Endothelial cell of umbilical vein (primary cell): Measurements from ENCODE around the gene C3orf22. TPM values are rescaled to one million over a fixed set of nuclear protein-coding genes. Genes with fewer than 3 reads are reported as not detected.

Experiments
- BruUV-seq: library from RNA; stranded (reverse); fragments of 400-500 nt; replicated peaks from 2 replicates; lab custom pipeline; 2021; lab: Mats Ljungman, UMichigan
- CTCF ChIA-PET: fragments of 300-600, 350-600 bp; sonication (Branson Sonifier 250); formaldehyde crosslinking; loops from one replicate; lab custom pipeline; 2021; ENCODE audit warnings: antibody characterized with exemption, inconsistent platforms; lab: Charles Lee
- POLR2A ChIA-PET: fragments of 300-600, 350-600 bp; sonication (Branson Sonifier 250); formaldehyde crosslinking; loops from one replicate; lab custom pipeline; 2021; ENCODE audit warnings: antibody characterized with exemption, inconsistent platforms; lab: Charles Lee
- DNase-seq: peaks from one replicate; pipeline ENCODE4 v3.0.0-alpha.2; 2011; ENCODE audit warnings: low read depth, low spot score
- FAIRE-seq: peaks from 2 replicates; lab custom pipeline; 2011; peaks lifted over from hg19 to GRCh38; lab: Jason Lieb, UNC
- H2AFZ ChIP-seq: 2 replicates; pipeline ENCODE4 v1.6.0; 2012; ENCODE audit warnings: low read depth, low read length, control low read depth, inconsistent platforms
- H3K27ac ChIP-seq: 2 replicates; pipeline ENCODE4 v1.5.1; 2011; ENCODE audit warnings: low read depth, mild to moderate bottlenecking, control low read depth, low read length, moderate library complexity; ENCODE audit not compliant: insufficient read depth
- H3K27me3 ChIP-seq, 2 experiments: 2 replicates each; pipeline versions ENCODE4 v1.6.0 to v1.6.1; 2011; ENCODE audit warnings: low read length in 2 of 2, mixed read lengths in 1 of 2; ENCODE audit not compliant: control insufficient read depth in 2 of 2, insufficient read depth in 2 of 2
- H3K36me3 ChIP-seq, 2 experiments: 2 replicates in 1 of 2; 3 replicates in 1 of 2; pipeline ENCODE4 v1.5.1; 2011; ENCODE audit warnings: low read length in 2 of 2, mild to moderate bottlenecking in 1 of 2, moderate library complexity in 1 of 2; ENCODE audit not compliant: control insufficient read depth in 2 of 2, insufficient read depth in 2 of 2; ENCODE audit errors: extremely low read depth in 1 of 2
- H3K4me1 ChIP-seq: 3 replicates; pipeline ENCODE4 v1.5.1; 2011; ENCODE audit warnings: mild to moderate bottlenecking, low read length; ENCODE audit not compliant: control insufficient read depth, insufficient read depth; ENCODE audit errors: extremely low read depth
- H3K4me2 ChIP-seq: 2 replicates; pipeline ENCODE4 v1.6.1; 2011; ENCODE audit warnings: low read length, control low read depth, mixed read lengths; ENCODE audit not compliant: insufficient read depth
- H3K4me3 ChIP-seq, 3 experiments: fragments of 200-600 bp in 1 of 3; sonication (generic), shearing (Covaris generic) in 1 of 3; replicated peaks in 1 of 3; 2 replicates each; pipeline ENCODE4 v1.5.1; 2011 to 2016; ENCODE audit warnings: control low read depth in 3 of 3, low read length in 3 of 3, mild to moderate bottlenecking in 2 of 3, inconsistent platforms in 1 of 3, low read depth in 1 of 3, moderate library complexity in 1 of 3; ENCODE audit not compliant: insufficient read depth in 1 of 3
- H3K79me2 ChIP-seq: 2 replicates; pipeline ENCODE4 v1.6.0; 2012; ENCODE audit warnings: low read length, inconsistent platforms; ENCODE audit not compliant: control insufficient read depth, insufficient read depth
- H3K9ac ChIP-seq: replicated peaks from 2 replicates; pipeline ENCODE3; 2011; ENCODE audit warnings: low read length, control low read depth; ENCODE audit not compliant: insufficient read depth; ENCODE audit errors: extremely low read depth
- H3K9me1 ChIP-seq: replicated peaks from 3 replicates; pipeline ENCODE4 v1.6.0; 2011; ENCODE audit warnings: mild to moderate bottlenecking, low read length; ENCODE audit not compliant: control insufficient read depth, insufficient read depth; ENCODE audit errors: extremely low read depth
- H3K9me3 ChIP-seq: replicated peaks from 2 replicates; pipeline ENCODE4 v1.5.1; 2012; ENCODE audit warnings: low read length, inconsistent platforms; ENCODE audit not compliant: control insufficient read depth, insufficient read depth
- H4K20me1 ChIP-seq: replicated peaks from 2 replicates; pipeline ENCODE3; 2011; ENCODE audit warnings: mild to moderate bottlenecking, low read length; ENCODE audit not compliant: control insufficient read depth, insufficient read depth; ENCODE audit errors: extremely low read depth
- CTCF ChIP-seq, 2 donors: IDR thresholded peaks; 1 replicate in 1 of 2; 2 replicates in 1 of 2; pipeline ENCODE4 v1.5.1; 2011; ENCODE audit warnings: low read length in 2 of 2, mild to moderate bottlenecking in 2 of 2, moderate library complexity in 2 of 2, control low read depth in 1 of 2, inconsistent platforms in 1 of 2, low read depth in 1 of 2; ENCODE audit not compliant: insufficient read depth in 1 of 2; ENCODE audit errors: extremely low read depth in 1 of 2
- EZH2 ChIP-seq: IDR thresholded peaks from 2 replicates; pipeline ENCODE4 v1.6.1; 2012; ENCODE audit warnings: borderline replicate concordance, low read depth, mild to moderate bottlenecking, moderate library complexity, low read length, inconsistent platforms; ENCODE audit not compliant: severe bottlenecking
- FOS ChIP-seq: IDR thresholded peaks from 2 replicates; pipeline ENCODE4 v1.6.1; 2011; ENCODE audit warnings: mild to moderate bottlenecking, low read length, moderate library complexity, borderline replicate concordance; ENCODE audit not compliant: insufficient read depth
- GATA2 ChIP-seq: IDR thresholded peaks from 2 replicates; pipeline ENCODE4 v1.7.0; 2011; ENCODE audit warnings: low read depth, mild to moderate bottlenecking, moderate library complexity, mixed read lengths, low read length; ENCODE audit not compliant: insufficient read length, insufficient read depth
- JUN ChIP-seq: IDR thresholded peaks from 2 replicates; pipeline ENCODE4 v1.6.1; 2011; ENCODE audit warnings: borderline replicate concordance, low read depth; ENCODE audit not compliant: insufficient read length, insufficient read depth
- MAX ChIP-seq: IDR thresholded peaks from 2 replicates; pipeline ENCODE4 v1.6.1; 2011; ENCODE audit not compliant: insufficient read depth, insufficient read length
- MYC ChIP-seq: IDR thresholded peaks from one replicate; pipeline ENCODE4 v1.6.1; 2011; ENCODE audit warnings: mild to moderate bottlenecking, low read depth, low read length
- POLR2A ChIP-seq: IDR thresholded peaks from 2 replicates; pipeline ENCODE4 v1.6.1; 2012; ENCODE audit warnings: low read depth, mild to moderate bottlenecking, control low read depth, low read length
- POLR2AphosphoS5 ChIP-seq: IDR thresholded peaks from 2 replicates; pipeline ENCODE4 v1.6.1; 2012; ENCODE audit warnings: low read depth, mild to moderate bottlenecking, control low read depth, low read length, moderate library complexity; ENCODE audit not compliant: insufficient read depth
- dilution Hi-C: fragments of 300-500 bp; cut with MboI; formaldehyde crosslinking; loops from one replicate; pipeline ENCODE4 v1.15.0; 2019; ENCODE audit warnings: low sequenced_read_pairs; ENCODE audit not compliant: extremely low pct_ligation_motif_present
- intact Hi-C: fragments of 100-400 bp; cut with micrococcal nuclease; formaldehyde crosslinking; loops from one replicate; pipeline ENCODE4 v1.10.0; 2022
- polyA plus RNA-seq, 4 experiments: library from polyadenylated mRNA; depleted of rRNA in 3 of 4; stranded (reverse) in 3 of 4; unstranded in 1 of 4; fragments of >200 nt; gene quantifications; 2 replicates each; pipeline versions ENCODE4 v1.2.1 to v1.2.3, GENCODE V29; 2011 to 2012; ENCODE audit warnings: missing spikeins in 1 of 4
- total RNA-seq: library from RNA; stranded (reverse); gene quantifications from 2 replicates; pipeline ENCODE4 v1.2.3, GENCODE V29; 2021

Gene C3orf22
- total and polyA plus RNA-seq, 2 donors (not counting 3 experiments of a cell fraction or from before 2014, with no cell fraction given) = not detected

- dilution Hi-C loops = no loop called here
- BruUV-seq = no TSS peak
- TF ChIP-seq POLR2A = no peak
- no peak for TF ChIP-seq MAX
- TF ChIP-seq CTCF (IDR thresholded peaks at IDR 0.05; ENCODE audit: extremely low read depth in 1 of 2, insufficient read depth in 1 of 2, low read depth in 1 of 2, low read length in 2 of 2) = no peak
- no peak for TF ChIP-seq POLR2AphosphoS5
- TF ChIP-seq GATA2 = no peak
- no peaks in the 10 kb centered on the region for H3K9me3 ChIP-seq
- H3K36me3 ChIP-seq = no peaks in the 10 kb centered on the region
- H3K27me3 ChIP-seq = peaks cover 0 to under 1% of the 10 kb centered on the region in 2 experiments
- intact Hi-C loops = no loop called here
- CTCF ChIA-PET = no interaction called here
- H2AFZ ChIP-seq = no peak within 1 kb of the TSS
- FAIRE-seq (no peak), DNase-seq (no peak)
- no peak within 1 kb of the TSS for H3K27ac ChIP-seq
- H3K9ac ChIP-seq = no peak within 1 kb of the TSS
- POLR2A ChIA-PET = no interaction called here
- H3K79me2 ChIP-seq = no peaks in the 10 kb centered on the region
- H3K4me2 ChIP-seq = no peak within 1 kb of the TSS
- H4K20me1 ChIP-seq = no peaks in the 10 kb centered on the region
- no peaks in the 10 kb centered on the region for H3K4me1 ChIP-seq
- H3K9me1 ChIP-seq = no peaks in the 10 kb centered on the region
- H3K4me3 ChIP-seq = no peak within 1 kb of the TSS
These were observed 41.3 kb downstream of the C3orf22 start, which contains the start of gene UROC1 for GRCh38 chr3:126517291-126517951. TSS of gene UROC1 (minus strand) at chr3:126517773. CDS start at chr3:126517719, 54 bp downstream.

- BruUV-seq = no TSS peak
- no peak overlapping the region for H3K9ac ChIP-seq
- H3K9me1 ChIP-seq = no peaks in the 10 kb centered on the region
- no peak overlapping the region for H3K27ac ChIP-seq
- H2AFZ ChIP-seq = no peak overlapping the region
- intact Hi-C loops = no loop called here
- H3K79me2 ChIP-seq = no peaks in the 10 kb centered on the region
- CTCF ChIA-PET = no interaction called here
- no peak overlapping the region for H3K4me2 ChIP-seq
- no peaks in the 10 kb centered on the region for H3K9me3 ChIP-seq
- FAIRE-seq (no peak), DNase-seq (no peak)
- no peaks in the 10 kb centered on the region for H3K27me3 ChIP-seq
- H3K36me3 ChIP-seq = no peaks in the 10 kb centered on the region
- H4K20me1 ChIP-seq = no peaks in the 10 kb centered on the region
- dilution Hi-C loops = no loop called here
- no peak overlapping the region for H3K4me3 ChIP-seq
- H3K4me1 ChIP-seq = no peaks in the 10 kb centered on the region
- POLR2A ChIA-PET = no interaction called here
- TF ChIP-seq MAX = no peak
- TF ChIP-seq MYC = no peak
- TF ChIP-seq JUN = no peak
- no peak for TF ChIP-seq CTCF (IDR thresholded peaks at IDR 0.05; ENCODE audit: extremely low read depth in 1 of 2, insufficient read depth in 1 of 2, low read depth in 1 of 2, low read length in 2 of 2)
- no peak for TF ChIP-seq POLR2A
- no peak for TF ChIP-seq POLR2AphosphoS5
- no peak for TF ChIP-seq EZH2
- no peak for TF ChIP-seq GATA2
- TF ChIP-seq FOS = no peak
These were observed 41.8 kb downstream of the C3orf22 start for GRCh38 chr3:126516936-126517290.
